Type B pancreatic cell (in vitro differentiated cells): ENCODE data around the gene OPHN1. TPM values are rescaled to one million over a fixed set of nuclear protein-coding genes. Genes with fewer than 3 reads are reported as not detected.

ENCODE experiments used
- DNase-seq: peaks from one replicate; pipeline ENCODE4 v3.0.0; 2021; ENCODE audit warnings: mixed read lengths; ENCODE audit not compliant: unreplicated experiment; ENCODE audit errors: extremely low spot score
- H3K27ac Mint-ChIP-seq: 2 replicates; pipeline ENCODE4 v1.8.0; 2021; ENCODE audit warnings: mild to moderate bottlenecking, mixed read lengths
- H3K27me3 Mint-ChIP-seq: 2 replicates; pipeline ENCODE4 v1.8.0; 2021; ENCODE audit warnings: mixed read lengths
- H3K36me3 Mint-ChIP-seq: 2 replicates; pipeline ENCODE4 v1.8.0; 2021; ENCODE audit warnings: mixed read lengths
- H3K4me1 Mint-ChIP-seq: one replicate; pipeline ENCODE4 v1.8.0; 2021; ENCODE audit warnings: mixed read lengths; ENCODE audit not compliant: unreplicated experiment
- H3K4me3 Mint-ChIP-seq: 2 replicates; pipeline ENCODE4 v1.8.0; 2021; ENCODE audit warnings: mild to moderate bottlenecking, mixed read lengths
- H3K9me3 Mint-ChIP-seq: 2 replicates; pipeline ENCODE4 v1.8.0; 2021; ENCODE audit warnings: mixed read lengths
- total RNA-seq: library from RNA; stranded (reverse); gene quantifications from 2 replicates; pipeline ENCODE4 v1.2.1, GENCODE V29; 2021; ENCODE audit warnings: low replicate concordance
- TF ChIP-seq, protein P1 (sequence below): fragments of 200-600 bp; sonication (generic); conservative IDR thresholded peaks from 2 replicates; pipeline ENCODE4 v1.5.0; 2021; ENCODE audit warnings: antibody characterized with exemption, mild to moderate bottlenecking

The OPHN1 gene
- total RNA-seq, 1 donor from 2014 or later: 7.4 TPM

DNA sequence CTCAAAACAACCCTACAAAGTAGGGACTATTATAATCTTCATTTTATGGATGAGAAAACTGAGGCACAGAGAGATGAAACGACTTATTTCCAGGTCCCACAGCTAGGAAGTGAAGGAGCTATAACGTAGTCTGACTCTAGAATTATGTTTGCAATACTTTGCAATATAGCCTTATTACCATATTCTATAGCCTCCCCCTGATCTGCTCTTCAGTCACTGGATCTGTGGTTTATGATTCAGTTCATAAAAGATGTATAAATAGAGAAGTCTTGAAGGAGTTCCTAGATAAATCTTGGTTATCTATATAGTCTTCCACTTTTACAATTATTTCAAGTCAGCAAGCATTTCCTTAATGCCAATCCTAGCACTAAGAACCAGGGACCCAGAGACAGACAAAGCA is 57.5 kb downstream of the OPHN1 start:
- Mint-ChIP-seq H3K36me3 (no peaks in the 10 kb centered on the region), H3K4me3 (no peak overlapping the region), H3K4me1 (no peaks in the 10 kb centered on the region), H3K27me3 (no peaks in the 10 kb centered on the region), H3K27ac (no peak overlapping the region), H3K9me3 (no peaks in the 10 kb centered on the region)
- TF ChIP-seq, protein P1, sequence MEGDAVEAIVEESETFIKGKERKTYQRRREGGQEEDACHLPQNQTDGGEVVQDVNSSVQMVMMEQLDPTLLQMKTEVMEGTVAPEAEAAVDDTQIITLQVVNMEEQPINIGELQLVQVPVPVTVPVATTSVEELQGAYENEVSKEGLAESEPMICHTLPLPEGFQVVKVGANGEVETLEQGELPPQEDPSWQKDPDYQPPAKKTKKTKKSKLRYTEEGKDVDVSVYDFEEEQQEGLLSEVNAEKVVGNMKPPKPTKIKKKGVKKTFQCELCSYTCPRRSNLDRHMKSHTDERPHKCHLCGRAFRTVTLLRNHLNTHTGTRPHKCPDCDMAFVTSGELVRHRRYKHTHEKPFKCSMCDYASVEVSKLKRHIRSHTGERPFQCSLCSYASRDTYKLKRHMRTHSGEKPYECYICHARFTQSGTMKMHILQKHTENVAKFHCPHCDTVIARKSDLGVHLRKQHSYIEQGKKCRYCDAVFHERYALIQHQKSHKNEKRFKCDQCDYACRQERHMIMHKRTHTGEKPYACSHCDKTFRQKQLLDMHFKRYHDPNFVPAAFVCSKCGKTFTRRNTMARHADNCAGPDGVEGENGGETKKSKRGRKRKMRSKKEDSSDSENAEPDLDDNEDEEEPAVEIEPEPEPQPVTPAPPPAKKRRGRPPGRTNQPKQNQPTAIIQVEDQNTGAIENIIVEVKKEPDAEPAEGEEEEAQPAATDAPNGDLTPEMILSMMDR: no peak
- no peak for DNase-seq

DNA sequence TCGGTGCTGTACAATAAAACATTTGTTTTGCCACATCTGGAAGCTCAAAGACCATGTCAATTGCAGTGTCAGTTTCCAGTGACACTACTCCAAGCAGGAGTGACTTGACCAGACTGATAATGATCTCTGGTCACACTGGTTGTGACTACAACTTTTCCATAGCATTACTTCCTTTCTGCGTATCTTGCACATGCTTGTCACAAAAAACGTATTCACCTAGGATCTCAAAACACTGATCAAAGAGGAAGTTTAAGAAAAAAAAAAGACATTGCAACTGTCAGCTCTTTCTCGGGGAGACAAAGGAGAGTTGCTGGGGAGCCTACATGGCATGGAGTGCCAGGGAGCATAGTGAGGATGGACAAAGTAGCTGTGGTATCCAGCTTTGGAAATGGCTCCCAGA is 60.6 kb downstream of the OPHN1 start:
- Mint-ChIP-seq H3K4me1 (no peaks in the 10 kb centered on the region), H3K9me3 (no peaks in the 10 kb centered on the region)
- TF ChIP-seq, protein P1: no peak

DNA sequence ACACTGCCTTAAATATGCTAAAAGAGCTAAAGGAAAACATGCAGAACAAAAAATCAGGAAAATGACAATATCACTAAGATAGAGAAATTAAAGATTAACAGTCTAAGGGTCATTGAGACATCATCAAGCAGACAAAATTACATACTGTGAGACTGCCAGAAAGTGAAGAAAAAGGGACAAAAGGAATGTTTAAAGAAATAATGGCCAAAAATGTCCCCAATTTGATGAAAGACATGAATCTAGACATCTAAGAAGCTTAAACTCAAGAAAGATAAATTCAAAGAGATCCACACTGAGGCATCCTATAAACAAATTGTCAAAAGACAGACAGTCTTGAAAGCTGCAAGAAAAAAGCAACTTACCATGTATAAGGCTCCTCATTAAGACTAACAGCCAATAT is 63.7 kb downstream of the OPHN1 start:
- no peak overlapping the region for H3K4me3 Mint-ChIP-seq
- H3K4me1 Mint-ChIP-seq: no peaks in the 10 kb centered on the region
- no peaks in the 10 kb centered on the region for H3K36me3 Mint-ChIP-seq
- no peaks in the 10 kb centered on the region for H3K9me3 Mint-ChIP-seq
- TF ChIP-seq, protein P1: no peak
- DNase-seq: no peak
- H3K27me3 Mint-ChIP-seq: no peaks in the 10 kb centered on the region
- H3K27ac Mint-ChIP-seq: no peak overlapping the region

More for the DNA sequence above, 60.6 kb downstream of the OPHN1 start:
- Mint-ChIP-seq H3K36me3 (no peaks in the 10 kb centered on the region), H3K4me3 (no peak overlapping the region), H3K27ac (no peak overlapping the region), H3K27me3 (no peaks in the 10 kb centered on the region)
- no peak for DNase-seq

DNA sequence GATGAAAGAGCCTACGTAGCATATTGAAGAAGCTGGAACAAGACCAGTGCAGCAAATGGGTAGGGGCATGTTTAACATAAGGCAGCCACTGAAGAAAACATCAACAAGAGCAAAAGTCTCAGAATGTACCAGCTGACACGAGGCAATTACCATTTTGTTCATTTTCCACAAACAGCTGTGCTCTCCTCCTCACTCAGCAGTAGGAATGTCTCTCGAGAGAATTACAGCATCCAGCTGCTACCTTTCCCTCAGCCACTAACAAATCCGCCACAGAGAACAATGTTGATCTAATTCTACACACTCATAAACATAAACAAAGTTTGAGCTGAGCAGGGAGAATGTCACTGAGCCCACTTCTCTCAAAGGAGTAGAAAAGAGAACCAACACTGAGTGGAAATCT is 68.0 kb downstream of the OPHN1 start:
- TF ChIP-seq, protein P1: no peak
- Mint-ChIP-seq H3K9me3 (no peaks in the 10 kb centered on the region), H3K27me3 (no peaks in the 10 kb centered on the region), H3K27ac (no peak overlapping the region), H3K4me3 (no peak overlapping the region), H3K4me1 (no peaks in the 10 kb centered on the region), H3K36me3 (no peaks in the 10 kb centered on the region)
- DNase-seq: no peak

DNA sequence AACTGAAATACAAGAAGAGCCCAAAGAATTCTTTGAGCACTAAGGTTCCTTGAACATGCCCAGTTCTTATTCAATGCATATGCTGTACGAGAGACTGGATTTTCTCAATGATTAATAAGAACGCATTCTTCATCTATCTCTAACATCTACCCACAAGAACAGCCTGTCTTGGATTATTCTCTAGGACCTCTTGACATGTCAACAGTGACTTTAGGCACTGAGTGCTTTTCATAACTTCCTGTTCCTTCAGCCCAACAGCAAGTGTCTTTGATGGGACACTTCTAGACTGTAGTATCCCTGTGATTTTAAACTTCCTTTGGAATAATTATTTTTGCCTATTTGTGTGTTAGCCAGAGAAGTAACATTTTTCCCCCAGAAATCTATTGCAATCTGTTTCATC is 69.3 kb downstream of the OPHN1 start:
- H3K4me1 Mint-ChIP-seq: no peaks in the 10 kb centered on the region
- H3K27ac Mint-ChIP-seq: no peak overlapping the region
- TF ChIP-seq, protein P1: no peak
- H3K27me3 Mint-ChIP-seq: no peaks in the 10 kb centered on the region
- DNase-seq: no peak
- no peaks in the 10 kb centered on the region for H3K9me3 Mint-ChIP-seq
- H3K36me3 Mint-ChIP-seq: no peaks in the 10 kb centered on the region
- no peak overlapping the region for H3K4me3 Mint-ChIP-seq

DNA sequence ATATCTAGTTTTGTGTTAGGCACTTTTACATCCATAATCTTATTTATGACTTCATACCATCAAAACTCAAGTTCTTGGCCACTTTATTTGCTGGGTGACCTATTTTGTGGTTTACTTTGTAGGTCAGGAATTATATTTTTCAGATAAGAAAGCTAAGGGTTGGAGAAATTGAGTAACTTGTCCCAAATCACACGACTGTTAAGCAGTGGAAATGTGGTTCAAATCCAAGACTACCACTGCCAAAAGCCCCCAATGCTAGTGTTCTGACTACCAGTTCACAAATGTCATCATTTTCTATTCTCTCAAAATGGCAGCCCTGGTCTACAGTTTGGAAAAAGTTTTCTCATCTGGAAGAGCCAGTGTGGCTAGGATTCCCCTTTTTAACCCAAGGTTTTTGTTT is 74.6 kb downstream of the OPHN1 start:
- H3K4me3 Mint-ChIP-seq: no peak overlapping the region
- no peak overlapping the region for H3K27ac Mint-ChIP-seq
- no peaks in the 10 kb centered on the region for H3K36me3 Mint-ChIP-seq
- H3K9me3 Mint-ChIP-seq: no peaks in the 10 kb centered on the region
- H3K27me3 Mint-ChIP-seq: no peaks in the 10 kb centered on the region
- no peaks in the 10 kb centered on the region for H3K4me1 Mint-ChIP-seq
- TF ChIP-seq, protein P1: no peak
- DNase-seq: no peak
